HK-2 (cell line): ENCODE measurements around the gene RNF220.
A peak's percentile ranks its signal among the peaks of the same experiment; 100 is the strongest.

Experiments used
- DNase-seq: peaks from one replicate; pipeline ENCODE4 v3.0.0-alpha.2; 2018; ENCODE audit not compliant: unreplicated experiment

The RNF220 gene

GRCh38 chr1:44636688-44637598 is 231.9 kb downstream of the RNF220 start:
- DNase-seq = no peak

DNA sequence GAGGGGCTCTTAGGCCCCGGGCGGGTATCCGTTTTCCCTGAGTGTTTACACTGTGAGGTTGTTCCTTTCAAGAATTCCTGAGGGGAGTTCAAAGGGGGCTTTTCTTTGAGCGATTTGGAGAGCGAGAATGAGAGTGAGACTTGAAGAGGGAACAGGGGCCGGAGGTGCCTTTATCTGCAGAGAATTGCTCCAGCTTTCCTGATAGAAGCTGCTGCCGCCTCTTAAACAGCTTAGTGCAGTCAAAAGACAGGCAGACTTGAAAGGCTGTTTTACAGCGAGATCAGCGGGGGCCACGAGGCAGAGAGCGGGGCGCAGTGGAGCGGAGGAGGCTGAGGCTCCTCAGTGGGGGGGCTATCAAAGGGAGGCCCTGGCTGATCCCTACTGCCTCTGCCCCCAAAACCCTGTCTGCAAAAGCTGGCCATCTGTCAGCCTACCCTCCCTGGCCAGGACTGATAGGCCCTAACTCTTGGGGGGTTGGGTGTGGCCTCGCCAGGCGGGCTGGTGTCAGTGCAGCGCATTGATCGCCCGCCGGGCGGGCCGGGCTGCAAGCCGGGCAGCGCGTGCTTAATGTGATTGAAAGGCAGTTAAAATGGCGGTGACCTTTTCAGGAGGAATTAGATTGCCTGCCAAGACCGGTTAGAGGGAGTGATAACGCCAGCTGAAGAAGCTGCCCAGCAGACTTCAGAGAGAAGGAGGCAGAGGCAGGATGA is 232.8 kb downstream of the RNF220 start:
- no peak for DNase-seq

DNA sequence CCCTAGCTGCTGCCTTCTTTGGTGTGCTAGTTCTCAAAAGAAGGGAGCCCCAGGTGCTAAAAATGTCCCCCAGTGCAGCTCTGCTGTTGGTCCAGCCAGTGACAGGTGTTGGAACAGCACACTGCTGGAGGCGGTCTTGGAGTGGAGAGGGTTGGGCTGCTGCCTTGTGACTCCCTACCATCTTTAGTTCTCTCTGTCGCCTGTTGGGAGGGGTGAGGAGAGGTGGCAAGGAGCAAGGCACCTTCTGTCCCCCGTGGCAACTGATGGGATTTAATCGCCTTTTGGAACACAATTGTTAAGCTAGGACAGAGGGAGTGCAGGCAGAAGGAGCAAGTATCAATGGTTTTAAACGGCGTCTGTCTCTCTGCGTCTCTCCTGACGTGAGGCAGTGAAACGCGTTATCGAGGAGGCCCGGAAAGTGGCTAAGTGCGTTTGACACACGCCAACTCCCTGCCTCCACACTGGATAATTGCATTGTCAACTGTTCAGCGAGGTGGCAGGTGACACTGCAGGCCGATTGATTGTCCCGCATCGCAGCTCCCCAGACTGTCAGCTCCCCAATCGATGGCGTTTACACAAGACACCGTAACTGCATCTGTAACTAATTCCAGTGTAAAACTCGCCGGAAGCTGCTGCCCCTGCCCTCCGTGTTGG is 235.3 kb downstream of the RNF220 start:
- DNase-seq = no peak

DNA sequence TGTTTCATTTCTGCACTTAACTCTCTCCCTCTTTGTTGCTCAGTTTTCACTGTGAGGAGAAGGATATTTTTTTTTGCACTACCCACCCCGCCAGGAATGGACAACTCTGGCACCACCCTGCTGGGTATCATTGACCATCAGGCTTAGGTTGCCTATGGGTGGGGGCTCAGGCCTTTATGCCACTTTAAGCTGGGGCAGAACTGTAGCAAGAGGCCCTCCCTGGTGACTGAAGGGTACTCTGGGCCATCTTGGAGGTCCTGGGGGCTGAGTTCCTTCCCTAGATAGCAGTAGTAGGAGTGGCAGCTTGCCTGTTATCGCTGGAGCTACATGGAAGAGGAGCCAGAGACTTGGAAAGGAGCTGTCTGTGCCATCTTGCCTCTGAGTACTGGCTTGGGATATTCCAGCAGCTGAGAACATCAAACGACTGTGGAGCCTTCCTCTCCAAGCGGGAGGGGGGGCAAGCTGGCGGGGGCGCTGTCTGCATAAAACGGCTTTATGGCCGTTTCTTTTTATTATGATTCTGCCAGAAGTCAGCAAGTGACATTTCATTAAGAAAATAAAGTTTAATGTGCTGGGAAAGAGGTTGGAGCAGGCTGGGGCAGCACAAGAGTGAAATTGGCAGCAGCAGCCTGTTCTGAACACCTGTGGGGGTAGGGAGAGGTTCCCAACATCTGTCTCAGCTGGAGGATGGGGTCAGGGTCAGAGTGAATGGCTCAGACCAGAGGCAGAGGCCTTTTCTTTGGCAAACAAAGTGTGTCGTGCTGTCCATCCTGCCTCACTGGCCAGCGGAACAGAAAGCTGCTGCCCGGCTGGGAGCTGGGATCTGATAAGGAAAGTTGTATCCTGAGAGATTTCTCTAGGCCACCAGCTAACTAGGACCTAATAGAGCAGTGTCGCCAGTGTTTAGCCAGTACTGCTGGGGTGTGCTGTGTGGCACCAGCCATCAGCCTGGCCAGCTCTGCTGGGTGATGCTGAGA is 236.4 kb downstream of the RNF220 start:
- no peak for DNase-seq

DNA sequence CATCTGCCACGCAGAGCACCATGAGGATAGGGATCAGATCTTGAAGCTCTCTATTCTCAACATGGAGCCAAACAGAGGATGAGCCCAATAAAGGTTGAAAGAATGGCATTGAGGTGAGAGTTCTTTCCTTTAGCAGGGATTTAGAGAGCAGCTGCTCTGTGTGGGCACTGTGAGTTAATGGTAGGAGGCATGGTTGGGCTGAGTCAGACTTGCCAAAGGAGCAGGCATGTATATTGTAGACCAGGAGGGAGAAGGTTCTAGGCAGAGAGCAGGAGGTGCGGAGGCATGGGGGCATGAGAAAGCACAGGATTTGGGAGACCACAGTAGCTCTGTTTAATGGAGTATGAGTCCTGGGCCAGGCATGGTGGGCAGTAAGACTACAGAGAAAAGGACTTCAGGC is 237.2 kb downstream of the RNF220 start:
- no peak for DNase-seq

- no peak for DNase-seq
Measured at GRCh38 chr1:44642925-44643324, 237.9 kb downstream of the RNF220 start.

DNA sequence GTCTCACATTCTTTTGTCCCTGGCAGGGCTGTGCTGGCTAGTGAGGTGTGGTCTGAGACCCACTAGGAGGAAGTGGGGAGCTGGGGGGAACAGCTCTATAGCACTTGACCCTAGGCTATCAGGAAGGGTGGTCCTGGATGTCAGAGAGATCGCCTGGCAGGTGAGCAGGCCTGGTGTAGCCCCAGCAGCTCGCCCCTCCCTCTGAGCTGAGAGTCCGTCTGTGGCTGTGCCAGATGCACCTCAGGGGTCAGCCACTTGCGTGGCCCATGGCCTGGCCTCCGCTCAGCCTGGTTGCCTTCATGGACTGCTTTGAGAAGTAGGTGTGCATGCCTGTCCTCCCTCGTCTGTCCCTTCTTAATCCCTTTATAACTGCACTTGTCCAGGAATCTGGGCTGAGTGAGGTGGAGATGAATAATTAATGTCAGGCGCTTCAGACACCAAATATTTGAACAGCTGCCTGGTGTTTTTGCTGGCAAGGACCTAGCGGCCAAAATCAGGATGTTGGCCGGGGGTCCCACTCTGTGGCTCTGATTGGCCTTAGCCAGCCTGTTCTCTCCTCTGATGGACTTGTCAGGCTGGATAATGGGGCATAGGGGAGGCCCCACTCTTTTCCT is 238.8 kb downstream of the RNF220 start:
- DNase-seq = no peak

- no peak for DNase-seq
Measured at GRCh38 chr1:44644806-44645205, 239.8 kb downstream of the RNF220 start.

DNA sequence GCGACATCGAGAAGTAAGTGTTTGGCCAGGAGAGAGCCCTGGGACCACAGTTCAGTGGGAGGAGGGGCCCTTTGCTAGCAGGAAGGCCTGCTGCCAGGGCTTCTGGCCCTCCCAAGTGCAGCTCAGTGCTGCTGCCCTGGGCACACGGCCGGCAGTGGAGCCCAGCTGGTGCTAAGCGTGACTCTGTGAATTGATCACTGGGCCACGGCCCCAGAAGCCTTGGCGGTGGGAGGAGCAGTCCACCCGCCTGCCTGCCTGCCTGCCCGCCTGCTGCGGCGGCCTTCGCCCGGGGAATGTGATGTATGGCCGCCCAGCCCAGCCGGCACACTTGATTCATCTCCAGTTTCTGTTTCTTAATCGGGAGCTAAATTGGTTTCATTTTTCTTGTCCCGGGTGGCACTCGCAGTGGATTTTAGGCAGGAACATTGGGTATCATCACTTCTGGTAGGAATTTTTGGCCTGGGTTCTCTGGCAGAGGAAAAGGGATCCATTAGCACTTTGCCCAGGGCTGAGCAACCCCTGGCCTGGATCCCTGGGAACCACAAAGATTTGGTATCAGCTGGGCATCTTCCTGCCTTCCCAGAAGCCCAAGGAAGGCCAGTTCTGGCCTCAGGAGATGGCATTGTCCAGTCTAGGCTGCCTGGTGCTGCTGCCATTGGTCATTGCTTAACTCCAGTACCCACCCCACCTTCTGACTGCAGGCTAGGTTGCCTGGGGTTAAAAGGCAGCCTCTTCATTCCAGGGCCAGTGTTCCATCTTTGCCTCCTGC is 240.6 kb downstream of the RNF220 start:
- no peak for DNase-seq

DNA sequence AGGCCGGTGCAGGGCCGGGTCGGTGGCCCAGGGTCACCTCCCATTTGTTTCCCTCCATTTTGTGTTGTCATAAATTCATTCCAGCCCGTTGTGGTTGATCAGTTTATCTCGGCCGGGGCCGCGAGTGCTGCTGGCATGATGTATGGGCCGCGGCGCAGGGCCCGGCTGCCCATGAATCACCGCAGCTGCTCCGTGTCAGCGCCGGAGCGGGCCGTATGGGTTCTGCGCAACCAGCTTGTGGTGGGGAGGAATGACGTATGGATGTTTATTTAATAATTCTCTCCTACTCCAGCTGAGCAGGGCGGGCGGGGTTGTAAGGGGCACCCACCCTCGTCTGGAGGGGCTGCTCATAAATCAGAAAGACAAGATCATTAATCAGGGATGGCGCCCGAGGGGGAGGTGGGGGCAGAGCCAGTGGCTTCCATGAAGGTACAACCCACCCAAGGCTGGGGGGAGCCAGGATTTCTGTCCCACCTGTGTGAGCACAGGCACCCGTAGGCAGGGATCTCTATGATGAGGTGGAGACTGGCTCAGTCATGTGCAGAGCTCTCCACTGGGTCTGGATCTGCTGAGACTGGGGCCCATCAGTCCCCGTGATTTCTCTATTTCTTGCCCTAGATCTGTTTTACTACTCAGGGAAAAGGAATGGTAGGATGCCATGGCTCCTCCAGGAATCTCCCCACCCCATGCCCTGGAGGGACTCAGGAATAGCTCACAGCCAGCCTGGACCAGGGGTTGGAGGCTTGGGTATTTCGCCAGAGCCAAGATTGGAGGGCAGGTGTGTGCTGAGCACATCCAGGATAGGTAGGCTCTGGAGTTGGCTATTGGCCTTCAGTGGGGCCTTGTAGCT is 241.4 kb downstream of the RNF220 start:
- no peak for DNase-seq

DNA sequence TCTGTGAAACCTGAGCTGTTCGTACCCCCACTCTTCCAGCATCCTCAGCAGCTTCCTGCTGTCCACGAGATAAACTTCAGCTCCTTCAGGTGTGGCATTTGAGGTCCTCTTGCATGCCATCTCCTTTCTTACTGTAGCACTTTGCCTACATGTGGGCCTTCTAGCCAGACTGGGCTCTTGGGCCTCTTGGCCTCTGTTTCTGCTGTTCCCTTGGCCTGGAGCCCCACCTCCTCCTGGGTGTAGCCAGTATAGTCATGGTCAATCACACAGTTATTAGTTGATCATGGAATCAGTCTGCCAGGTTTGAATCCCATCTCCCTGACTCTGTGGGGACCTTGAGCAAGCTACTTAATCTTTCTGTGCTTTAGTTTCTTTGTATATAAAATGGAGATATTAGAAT is 242.8 kb downstream of the RNF220 start:
- no peak for DNase-seq

GRCh38 chr1:44648529-44649250 is 243.6 kb downstream of the RNF220 start:
- DNase-seq = no peak

- DNase-seq = no peak
Measured at GRCh38 chr1:44649788-44650158, 244.7 kb downstream of the RNF220 start.

DNA sequence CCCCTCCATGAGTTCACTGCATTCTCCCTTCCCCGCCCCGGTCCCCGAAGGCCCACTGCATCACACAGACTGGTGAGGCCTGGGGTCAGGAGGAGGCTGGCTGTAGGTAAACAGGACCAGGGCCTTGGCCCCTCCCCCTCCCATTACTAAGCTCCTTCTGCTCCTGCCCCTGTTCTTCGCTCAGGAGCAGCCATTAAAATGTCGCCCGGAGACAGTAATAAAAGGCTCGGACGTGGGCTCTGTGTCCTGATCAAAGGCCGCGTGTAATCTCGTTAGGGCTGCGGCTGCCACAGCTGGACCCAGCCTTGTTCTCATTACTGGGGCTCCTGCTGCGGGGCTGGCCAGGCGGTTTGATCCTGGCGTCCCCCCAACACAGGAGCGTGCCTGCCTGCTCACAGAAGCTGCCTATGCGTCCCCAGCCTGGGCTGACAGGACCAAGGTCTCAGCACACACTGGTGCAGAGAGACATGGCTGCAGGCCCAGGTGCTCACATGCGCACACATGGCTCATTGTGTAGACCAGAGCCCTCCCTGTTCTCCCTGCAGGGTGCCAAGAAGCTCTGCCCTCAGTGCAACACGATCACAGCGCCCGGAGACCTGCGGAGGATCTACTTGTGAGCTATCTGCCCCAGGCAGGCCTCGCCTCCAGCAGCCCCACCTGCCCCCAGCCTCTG is 245.2 kb downstream of the RNF220 start:
- DNase-seq = no peak

- DNase-seq = no peak
Measured at GRCh38 chr1:44651069-44651468, 246.0 kb downstream of the RNF220 start.

DNA sequence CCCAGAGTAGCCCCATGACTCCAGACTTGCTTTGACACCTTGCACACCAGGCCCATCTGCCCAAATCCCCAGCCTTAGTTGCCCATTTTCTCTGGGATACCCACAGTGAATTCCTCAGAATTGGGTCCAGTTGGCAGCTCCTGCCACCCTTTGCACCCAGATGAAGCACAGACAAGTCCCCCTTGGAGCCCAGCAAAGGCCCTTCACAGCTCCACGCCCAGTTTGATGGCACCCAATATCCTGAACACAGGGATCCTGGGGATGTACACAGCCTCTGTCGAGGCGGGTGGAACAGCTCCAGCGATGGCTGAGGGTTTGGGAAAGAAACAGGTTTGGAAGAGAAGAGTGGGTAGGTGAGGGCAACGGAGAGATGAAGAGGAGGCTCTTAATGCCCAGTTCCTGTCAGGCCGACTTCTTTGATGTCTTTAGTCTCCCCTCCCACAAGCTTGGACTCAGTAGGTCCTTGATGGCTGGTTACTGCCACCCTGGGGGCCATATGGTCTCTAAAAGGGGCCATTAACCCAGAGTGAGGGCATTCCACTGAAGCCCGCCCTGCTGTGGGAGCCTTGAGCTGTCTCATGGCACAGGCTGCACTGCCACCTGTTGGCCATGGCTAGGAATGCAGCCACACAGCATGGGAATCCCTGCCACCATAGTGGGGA is 247.5 kb downstream of the RNF220 start:
- DNase-seq = peak; percentile 76
